Stimulated activated CD4-positive, alpha-beta T cell treated with anti-CD3 and anti-CD28 coated beads, Interleukin-12 subunit alpha, Interleukin-12 subunit beta, amount 100 ng/mL, for 4 hours (primary cell): ENCODE measurements around the gene BPTF.
"Not testable (repeated sequence)": the region's sequence is repeated elsewhere in the genome, so short reads cannot be mapped to it uniquely, and the experiment has no call there.

ENCODE experiments used
- DNase-seq: peaks from one replicate; pipeline ENCODE4 v3.0.0-alpha.2; 2020

The BPTF gene

DNA sequence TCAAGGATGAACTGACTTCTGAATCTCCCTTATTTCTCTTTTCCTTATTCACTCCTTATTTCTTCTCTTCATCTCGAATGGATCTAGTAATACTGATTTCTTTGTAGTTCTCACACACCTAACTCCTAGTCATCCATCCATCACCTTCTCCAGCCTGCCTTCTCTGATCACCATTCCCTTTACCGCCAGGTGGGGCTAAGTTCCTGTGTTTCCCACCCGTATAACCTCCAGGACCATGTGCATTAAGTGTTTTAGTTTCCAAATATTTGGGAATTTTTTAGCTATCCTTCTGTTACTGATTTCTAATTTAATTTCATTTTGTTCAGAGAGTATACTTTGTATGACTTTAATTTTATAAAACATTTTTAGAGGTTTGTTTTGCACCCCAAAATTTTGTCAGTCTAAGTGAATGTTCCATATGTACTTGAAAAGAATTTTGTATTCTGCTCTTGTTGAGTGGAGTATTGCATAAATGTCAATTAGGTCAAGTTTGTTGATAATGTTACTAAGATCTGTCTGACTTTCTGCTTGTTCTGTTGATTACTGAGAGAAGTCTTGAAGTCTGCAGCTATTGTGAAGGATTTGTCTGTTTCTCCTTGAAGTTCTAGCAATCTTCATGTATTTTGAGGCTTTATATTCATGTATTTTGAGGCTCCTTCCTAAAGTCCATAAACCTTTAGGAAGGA is 8.8 kb downstream of the BPTF start:
- no peak for DNase-seq

DNA sequence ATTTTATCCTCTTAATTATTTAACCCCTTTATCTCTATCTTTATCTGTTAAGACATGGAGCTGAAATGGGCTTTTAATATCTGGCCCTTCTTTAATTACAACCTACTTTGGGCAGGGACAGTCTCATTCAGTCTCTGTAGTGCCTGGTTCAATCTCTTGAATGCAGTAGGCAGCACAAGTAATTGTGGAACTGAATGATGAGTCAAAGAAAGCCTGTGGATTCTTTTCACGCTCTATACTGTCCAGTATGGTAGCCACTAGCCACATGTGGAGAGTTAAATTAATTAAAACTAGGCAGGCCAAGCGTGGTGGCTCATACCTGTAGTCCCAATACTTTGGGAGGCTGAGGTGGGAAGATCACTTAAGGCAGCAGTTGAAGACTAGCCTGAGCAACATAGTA is 9.3 kb downstream of the BPTF start:
- DNase-seq: no peak

- no peak for DNase-seq
Measured at GRCh38 chr17:67836205-67836987, 11.1 kb downstream of the BPTF start.

DNA sequence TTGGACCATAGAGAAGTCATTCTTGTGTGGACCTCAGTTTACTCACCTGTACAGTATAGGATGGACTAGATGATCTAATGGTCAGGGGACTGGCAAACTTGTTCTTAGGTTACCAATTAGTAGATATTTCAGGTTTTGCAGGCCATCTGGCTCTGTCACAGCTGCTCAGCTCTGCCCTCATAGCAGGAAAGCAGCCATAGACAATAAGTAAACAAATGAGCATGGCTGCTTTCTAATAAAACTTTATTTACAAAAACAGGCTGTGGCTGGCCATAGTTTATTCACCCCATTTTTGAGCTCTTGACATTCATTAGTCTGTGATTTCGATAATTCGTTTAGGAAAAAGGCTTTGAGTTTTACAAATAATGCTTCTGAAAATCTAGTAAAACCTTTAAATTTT is 12.7 kb downstream of the BPTF start:
- DNase-seq: no peak

GRCh38 chr17:67838538-67838937 is 13.2 kb downstream of the BPTF start:
- no peak for DNase-seq

DNA sequence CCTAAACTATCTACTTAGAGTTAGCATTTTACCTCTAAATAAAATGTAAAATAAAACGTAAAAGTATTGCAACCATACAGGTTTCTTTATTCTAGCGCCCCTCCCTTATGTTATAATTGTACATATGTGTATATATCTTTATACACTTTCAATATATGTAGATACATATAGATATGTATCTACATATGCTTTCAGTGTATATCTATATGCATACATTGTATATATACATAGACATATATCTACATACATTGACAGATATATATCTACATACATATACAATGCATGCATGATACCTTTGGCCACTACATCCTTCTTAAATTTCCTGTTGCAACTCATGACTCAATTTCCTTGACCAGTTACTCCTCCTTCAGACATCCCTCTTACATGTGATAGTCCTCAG is 16.7 kb downstream of the BPTF start:
- DNase-seq: no peak

- DNase-seq: no peak
Measured at GRCh38 chr17:67842648-67843047, 17.3 kb downstream of the BPTF start.

- no peak for DNase-seq
Measured at GRCh38 chr17:67845374-67845773, 20.1 kb downstream of the BPTF start.

GRCh38 chr17:67848189-67848588 is 22.9 kb downstream of the BPTF start:
- not testable (repeated sequence) for DNase-seq

GRCh38 chr17:67848846-67849245 is 23.5 kb downstream of the BPTF start:
- DNase-seq: not testable (repeated sequence)

- DNase-seq: no peak
Measured at GRCh38 chr17:67850991-67851631, 25.8 kb downstream of the BPTF start.

DNA sequence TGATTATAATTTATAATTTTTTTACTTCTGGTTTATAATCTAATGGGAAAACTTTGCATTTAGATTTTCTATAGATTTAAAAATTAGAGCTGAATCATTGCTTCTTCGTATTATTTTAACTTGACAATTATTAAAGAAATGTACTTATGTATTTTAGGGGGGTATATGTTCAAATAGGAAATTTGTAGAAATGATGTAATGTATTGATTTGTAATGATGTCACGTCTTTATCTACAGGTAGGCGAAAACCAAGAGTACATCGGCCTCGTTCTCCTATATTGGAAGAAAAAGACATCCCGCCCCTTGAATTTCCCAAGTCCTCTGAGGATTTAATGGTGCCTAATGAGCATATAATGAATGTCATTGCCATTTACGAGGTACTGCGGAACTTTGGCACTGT is 28.4 kb downstream of the BPTF start:
- no peak for DNase-seq

- no peak for DNase-seq
Measured at GRCh38 chr17:67854378-67854777, 29.1 kb downstream of the BPTF start.

DNA sequence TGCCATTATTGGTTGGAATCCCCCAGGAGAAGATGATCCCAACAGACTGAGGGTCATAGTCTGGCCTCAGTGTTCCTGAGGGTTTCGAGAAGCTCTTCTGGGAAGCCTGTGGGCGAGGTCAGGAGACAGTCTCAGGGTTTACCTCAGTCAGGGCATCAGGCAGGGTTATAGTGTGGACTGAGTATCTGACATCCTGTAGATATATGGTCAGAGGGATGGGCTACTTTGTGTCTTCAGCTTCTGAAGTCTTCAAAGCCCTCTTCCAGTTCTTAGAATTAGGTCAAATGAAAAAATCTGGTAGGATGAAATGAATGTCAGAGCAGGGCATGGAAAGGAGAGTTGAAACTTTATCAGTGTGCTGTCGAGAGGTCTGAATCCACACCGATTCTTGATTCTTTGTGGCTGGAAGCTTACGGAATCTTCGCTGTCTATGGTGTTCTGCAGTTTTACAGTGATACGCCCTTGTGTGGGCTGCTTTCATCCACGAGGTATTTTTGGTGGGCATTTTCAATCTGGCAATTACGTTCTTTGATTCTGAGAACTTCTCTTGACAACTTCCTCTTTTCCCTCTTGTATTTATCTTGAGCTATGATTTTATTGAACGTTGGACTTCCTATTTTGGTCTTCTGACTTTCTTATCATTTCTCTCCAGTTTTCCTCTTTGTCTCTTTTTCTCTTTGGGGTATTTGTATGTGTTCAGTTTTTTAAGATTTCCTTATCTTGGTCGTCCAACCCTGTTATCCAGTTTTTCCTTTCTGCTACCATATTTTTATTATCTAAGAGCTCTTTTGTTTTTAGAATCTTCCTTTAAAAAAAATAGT is 30.4 kb downstream of the BPTF start:
- no peak for DNase-seq

DNA sequence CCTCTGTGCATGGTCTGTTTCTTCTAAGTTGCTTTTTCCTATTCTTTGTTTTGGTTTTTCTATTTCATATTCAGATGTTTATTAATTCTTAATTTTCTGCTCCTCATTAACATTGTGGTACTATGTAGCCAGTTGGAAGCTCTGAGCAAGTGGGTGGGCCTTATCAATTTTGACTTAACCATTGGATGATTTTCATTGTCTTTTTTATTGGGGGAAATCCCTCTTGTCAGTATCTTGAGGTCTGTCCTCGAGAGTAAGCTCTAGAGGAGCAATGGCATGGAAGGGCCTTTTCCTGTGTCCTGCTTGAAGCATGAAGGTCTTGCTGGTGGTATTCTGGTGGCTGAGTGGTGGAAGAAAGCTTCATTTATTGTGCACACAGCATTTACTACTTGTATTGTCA is 31.1 kb downstream of the BPTF start:
- DNase-seq: not testable (repeated sequence)

DNA sequence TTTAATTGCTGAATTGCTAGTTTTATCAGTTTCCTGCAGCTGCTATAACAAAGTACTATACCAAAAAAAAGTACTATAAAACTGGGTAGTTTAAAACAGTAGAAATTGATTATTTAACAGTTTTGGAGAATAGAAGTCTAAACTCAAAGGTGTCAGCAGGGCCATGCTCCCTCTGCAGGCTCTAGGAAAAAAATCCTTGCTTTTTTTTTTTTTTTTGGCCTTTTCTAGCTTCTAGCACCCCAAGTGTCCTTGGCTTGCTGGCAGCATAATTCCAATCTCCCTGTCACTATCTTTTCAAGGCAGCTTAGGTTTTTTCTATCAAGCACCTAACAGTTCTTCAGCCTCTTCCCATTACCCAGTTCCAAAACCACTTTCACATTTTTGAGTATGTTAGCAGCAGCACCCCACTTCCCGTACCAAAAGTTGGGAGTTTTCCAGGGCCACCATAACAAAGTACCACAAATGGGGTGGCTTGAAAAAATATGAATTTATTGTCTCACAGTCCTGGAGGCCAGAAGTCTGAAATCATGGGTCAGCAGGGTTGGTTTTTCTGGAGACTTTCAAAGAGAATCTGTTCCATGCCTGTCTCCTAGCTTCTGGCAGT is 37.4 kb downstream of the BPTF start:
- no peak for DNase-seq

DNA sequence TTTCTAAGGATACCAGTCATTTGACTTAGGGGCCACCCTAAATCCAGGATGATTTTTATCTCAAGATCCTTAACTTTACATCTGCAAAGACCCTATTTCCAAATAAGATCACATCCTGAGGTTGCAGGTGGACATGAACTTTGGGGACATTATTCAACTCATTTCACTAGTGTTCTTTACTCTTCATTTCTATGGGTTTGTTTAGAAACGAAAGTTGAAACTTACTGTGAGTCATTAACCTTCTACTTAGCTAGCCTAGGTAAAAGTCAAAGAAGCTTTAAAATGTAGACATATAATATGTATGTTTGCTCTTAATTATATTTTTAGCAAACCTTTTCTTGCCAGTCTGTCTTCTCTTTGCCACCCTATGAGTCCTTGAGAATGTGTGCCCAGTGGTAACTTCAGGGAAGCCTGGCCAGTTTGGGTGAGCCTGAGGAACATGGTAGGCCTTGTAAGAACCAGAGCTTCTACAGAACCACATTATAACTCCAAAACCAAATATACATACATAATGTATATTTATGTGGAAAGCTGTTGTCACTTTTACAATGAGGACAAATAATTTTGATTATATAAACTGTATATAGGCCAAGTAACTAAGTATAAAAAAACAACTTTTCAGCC is 38.4 kb downstream of the BPTF start:
- no peak for DNase-seq

- no peak for DNase-seq
Measured at GRCh38 chr17:67865438-67865837, 40.1 kb downstream of the BPTF start.

- no peak for DNase-seq
Measured at GRCh38 chr17:67867591-67867990, 42.3 kb downstream of the BPTF start.

DNA sequence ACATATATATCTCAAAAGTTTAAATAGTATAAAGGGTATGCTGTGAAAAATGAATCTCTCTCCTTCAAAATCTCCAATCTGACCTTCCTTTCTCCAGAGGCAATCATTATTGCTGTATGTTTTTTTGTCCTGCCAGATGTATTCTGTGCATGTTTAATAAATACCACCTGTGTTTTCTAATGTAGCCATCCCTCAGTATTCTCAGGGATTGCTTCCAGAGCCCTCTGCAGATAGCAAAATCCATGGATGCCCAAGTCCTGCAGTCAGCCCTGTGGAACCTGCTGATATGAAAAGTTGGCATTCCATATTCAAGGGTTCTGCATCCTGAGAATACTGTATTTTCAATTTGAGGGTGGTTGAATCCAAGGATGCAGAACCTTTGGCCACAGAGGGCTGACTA is 42.9 kb downstream of the BPTF start:
- no peak for DNase-seq

GRCh38 chr17:67879662-67880061 is 54.4 kb downstream of the BPTF start:
- no peak for DNase-seq

- DNase-seq: no peak
Measured at GRCh38 chr17:67881083-67881482, 55.8 kb downstream of the BPTF start.
